Body of pancreas (tissue), 4 donors: Measurements from ENCODE around the gene MAPK1IP1L.

Experiments
- CTCF ChIP-seq, 7 experiments: fragments of 450-650 bp in 4 of 7; fragments of 200-600 bp in 3 of 7; sonication (generic) in 3 of 7; IDR thresholded peaks; one replicate each; pipeline ENCODE4 v1.5.1; 2016 to 2019; ENCODE audit warnings: antibody characterized with exemption in 7 of 7
- POLR2A ChIP-seq, 3 donors: fragments of 450-650 bp; IDR thresholded peaks; one replicate each; pipeline ENCODE4 v1.6.1; 2016; ENCODE audit warnings: antibody characterized with exemption in 3 of 3, mild to moderate bottlenecking in 2 of 3

GRCh38 chr14:55062517-55063351 lies 11.3 kb downstream of the MAPK1IP1L start:
- TF ChIP-seq POLR2A (IDR thresholded peaks at IDR 0.05) (no peak), CTCF (IDR thresholded peaks at IDR 0.05) (no peak)
